HK-2 (cell line): ENCODE data around the gene SNAP29.
A peak's percentile ranks its signal among the peaks of the same experiment; 100 is the strongest.
"Not testable (repeated sequence)": the region's sequence is repeated elsewhere in the genome, so short reads cannot be mapped to it uniquely, and the experiment has no call there.

ENCODE experiments used
- DNase-seq: peaks from one replicate; pipeline ENCODE4 v3.0.0-alpha.2; 2018; ENCODE audit not compliant: unreplicated experiment

SNAP29 gene

GRCh38 chr22:20858615-20859416 lies at the start of gene SNAP29, which contains the start of gene PI4KA:
Gene SNAP29, plus strand, starts transcription at chr22:20859007. Its CDS starts 104 bp downstream, at chr22:20859111.
Gene PI4KA, minus strand, starts transcription at chr22:20858811. Its CDS starts 86 bp downstream, at chr22:20858725.
- peak; percentile 96 for DNase-seq

GRCh38 chr22:20809538-20810185 lies 49.1 kb upstream of the SNAP29 start:
- DNase-seq = no peak

GRCh38 chr22:20810645-20811044 lies 48.2 kb upstream of the SNAP29 start:
- no peak for DNase-seq

GRCh38 chr22:20811171-20811570 lies 47.6 kb upstream of the SNAP29 start:
- DNase-seq = no peak

GRCh38 chr22:20811971-20812660 lies 46.7 kb upstream of the SNAP29 start:
- no peak for DNase-seq

- no peak for DNase-seq
Observed at GRCh38 chr22:20813056-20813455, 45.8 kb upstream of the SNAP29 start.

- no peak for DNase-seq
Observed at GRCh38 chr22:20814221-20814808, 44.5 kb upstream of the SNAP29 start.

- DNase-seq = no peak
Observed at GRCh38 chr22:20815477-20816050, 43.2 kb upstream of the SNAP29 start.

GRCh38 chr22:20816559-20816958 lies 42.2 kb upstream of the SNAP29 start:
- DNase-seq = no peak

- no peak for DNase-seq
Observed at GRCh38 chr22:20818471-20818870, 40.3 kb upstream of the SNAP29 start.

- no peak for DNase-seq
Observed at GRCh38 chr22:20819471-20819870, 39.3 kb upstream of the SNAP29 start.

- not testable (repeated sequence) for DNase-seq
Observed at GRCh38 chr22:20821717-20822239, 37.0 kb upstream of the SNAP29 start.

GRCh38 chr22:20822240-20822639 lies 36.6 kb upstream of the SNAP29 start:
- no peak for DNase-seq

- no peak for DNase-seq
Observed at GRCh38 chr22:20823264-20823663, 35.5 kb upstream of the SNAP29 start.

- DNase-seq = not testable (repeated sequence)
Observed at GRCh38 chr22:20825216-20825615, 33.6 kb upstream of the SNAP29 start.

- DNase-seq = no peak
Observed at GRCh38 chr22:20825624-20826023, 33.2 kb upstream of the SNAP29 start.

GRCh38 chr22:20826373-20827152 lies 32.2 kb upstream of the SNAP29 start:
- DNase-seq = not testable (repeated sequence)

GRCh38 chr22:20829491-20830134 lies 29.2 kb upstream of the SNAP29 start:
- no peak for DNase-seq

- no peak for DNase-seq
Observed at GRCh38 chr22:20833225-20833665, 25.6 kb upstream of the SNAP29 start.

GRCh38 chr22:20834206-20834605 lies 24.6 kb upstream of the SNAP29 start:
- DNase-seq = no peak
